Peyer's patch (tissue), 4 donors: Measurements from ENCODE around the gene OOEP. TPM values are rescaled to one million over a fixed set of nuclear protein-coding genes. Genes with fewer than 3 reads are reported as not detected.

ENCODE experiments used
- DNase-seq, 3 donors: peaks; one replicate each; pipeline ENCODE4 v3.0.0-alpha.2; 2017 to 2019
- H3K27ac ChIP-seq, 4 donors: fragments of 200-600 bp; sonication (generic); one replicate each; pipeline ENCODE4 v1.5.1; 2016 to 2019
- H3K27me3 ChIP-seq, 2 donors: fragments of 200-600 bp; sonication (generic); one replicate each; pipeline ENCODE4 v1.5.1; 2019
- H3K36me3 ChIP-seq, 3 donors: fragments of 200-600 bp; sonication (generic); one replicate each; pipeline ENCODE4 v1.5.1; 2016 to 2019
- H3K4me1 ChIP-seq, 4 donors: fragments of 200-600 bp; sonication (generic); one replicate each; pipeline ENCODE4 v1.5.1; 2016 to 2019
- H3K4me3 ChIP-seq, 4 donors: fragments of 200-600 bp; sonication (generic); 1 replicate in 3 of 4; 2 replicates in 1 of 4; pipeline ENCODE4 v1.5.1; 2016 to 2019; ENCODE audit warnings: mild to moderate bottlenecking in 1 of 4
- H3K9me3 ChIP-seq, 4 donors: fragments of 200-600 bp; sonication (generic); one replicate each; pipeline ENCODE4 v1.5.1; 2016 to 2019; ENCODE audit warnings: mild to moderate bottlenecking in 1 of 4
- POLR2A ChIP-seq, 2 donors: fragments of 450-650 bp; IDR thresholded peaks; one replicate each; pipeline ENCODE4 v1.5.1; 2017; ENCODE audit warnings: antibody characterized with exemption in 2 of 2, mild to moderate bottlenecking in 2 of 2, moderate library complexity in 2 of 2
- total RNA-seq, 4 donors: library from RNA; depleted of rRNA; stranded (reverse); fragments of >200 nt; gene quantifications; one replicate each; pipeline ENCODE4 v1.1.0, GENCODE V29; 2016
- TF ChIP-seq, protein P1 (sequence below), 6 experiments: fragments of 450-650 bp in 4 of 6; fragments of 200-600 bp in 2 of 6; sonication (generic) in 1 of 6; IDR thresholded peaks; one replicate each; pipeline ENCODE4 v1.5.1; 2017 to 2019; ENCODE audit warnings: antibody characterized with exemption in 6 of 6, mild to moderate bottlenecking in 3 of 6, moderate library complexity in 1 of 6

Gene OOEP
- not detected for total RNA-seq

DNA sequence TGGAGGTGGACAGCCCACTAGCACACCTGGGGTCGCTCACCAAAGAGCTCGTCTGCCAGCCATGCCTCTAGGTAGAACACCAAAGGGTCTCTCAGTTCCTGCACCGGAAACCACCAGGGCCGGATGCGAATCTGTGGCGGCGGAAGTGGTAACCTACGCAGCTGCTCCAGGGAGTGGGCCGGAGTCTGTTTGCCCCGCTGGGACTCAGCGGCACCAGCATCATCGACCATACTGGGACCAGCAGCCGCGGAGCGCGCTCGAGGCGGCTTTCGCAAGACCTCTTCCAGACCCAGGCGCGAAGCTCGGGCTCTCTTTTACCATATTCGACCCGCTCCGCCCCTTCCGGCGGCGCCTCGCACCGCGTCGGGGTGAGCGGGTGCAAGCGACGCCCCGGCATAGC is at the start of gene OOEP:
TSS of gene OOEP (minus strand) at position 335 of the 400 bp plus-strand sequence. CDS start at position 230, 105 bp downstream.
- TF ChIP-seq, protein P1, sequence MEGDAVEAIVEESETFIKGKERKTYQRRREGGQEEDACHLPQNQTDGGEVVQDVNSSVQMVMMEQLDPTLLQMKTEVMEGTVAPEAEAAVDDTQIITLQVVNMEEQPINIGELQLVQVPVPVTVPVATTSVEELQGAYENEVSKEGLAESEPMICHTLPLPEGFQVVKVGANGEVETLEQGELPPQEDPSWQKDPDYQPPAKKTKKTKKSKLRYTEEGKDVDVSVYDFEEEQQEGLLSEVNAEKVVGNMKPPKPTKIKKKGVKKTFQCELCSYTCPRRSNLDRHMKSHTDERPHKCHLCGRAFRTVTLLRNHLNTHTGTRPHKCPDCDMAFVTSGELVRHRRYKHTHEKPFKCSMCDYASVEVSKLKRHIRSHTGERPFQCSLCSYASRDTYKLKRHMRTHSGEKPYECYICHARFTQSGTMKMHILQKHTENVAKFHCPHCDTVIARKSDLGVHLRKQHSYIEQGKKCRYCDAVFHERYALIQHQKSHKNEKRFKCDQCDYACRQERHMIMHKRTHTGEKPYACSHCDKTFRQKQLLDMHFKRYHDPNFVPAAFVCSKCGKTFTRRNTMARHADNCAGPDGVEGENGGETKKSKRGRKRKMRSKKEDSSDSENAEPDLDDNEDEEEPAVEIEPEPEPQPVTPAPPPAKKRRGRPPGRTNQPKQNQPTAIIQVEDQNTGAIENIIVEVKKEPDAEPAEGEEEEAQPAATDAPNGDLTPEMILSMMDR (IDR thresholded peaks at IDR 0.05): no peak
- no peak for TF ChIP-seq POLR2A (IDR thresholded peaks at IDR 0.05)
- H3K36me3 ChIP-seq: no peaks in the 10 kb centered on the region
- H3K9me3 ChIP-seq: peaks cover 0 to 8% (median 0%) of the 10 kb centered on the region in 4 donors
- no peaks in the 10 kb centered on the region for H3K4me1 ChIP-seq
- no peak within 1 kb of the TSS for H3K27ac ChIP-seq
- H3K4me3 ChIP-seq: no peak within 1 kb of the TSS
- no peak for DNase-seq
- H3K27me3 ChIP-seq: no peaks in the 10 kb centered on the region

DNA sequence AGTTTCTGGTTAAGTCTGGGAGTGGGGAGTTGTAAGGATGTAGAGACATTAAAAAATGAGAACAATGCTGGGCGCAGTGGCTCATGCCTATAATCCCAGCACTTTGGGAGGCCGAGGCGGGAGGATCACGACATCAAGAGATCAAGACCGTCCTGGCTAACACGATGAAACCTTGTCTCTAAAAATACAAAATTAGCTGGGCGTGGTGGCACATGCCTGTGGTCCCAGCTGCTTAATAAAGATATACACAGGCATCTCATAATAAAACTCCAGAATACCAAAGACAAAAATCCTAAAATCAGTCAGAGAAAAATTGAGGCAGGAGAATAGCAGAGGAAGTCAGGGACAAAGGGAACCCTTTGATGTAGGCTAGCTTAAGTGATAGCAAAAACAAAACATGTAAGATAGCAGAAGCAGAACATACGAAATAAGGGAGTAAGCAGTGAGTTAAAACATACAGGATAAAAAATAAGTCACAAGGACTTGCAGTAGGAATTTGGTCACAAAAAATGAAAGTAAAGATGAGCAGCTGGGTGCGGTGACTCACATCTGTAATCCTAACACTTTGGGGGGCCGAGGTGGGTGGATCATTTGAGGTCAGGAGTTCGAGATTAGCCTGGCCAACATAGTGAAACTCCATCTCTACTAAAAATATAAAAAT is 48.5 kb upstream of the OOEP start:
- H3K9me3 ChIP-seq: no peaks in the 10 kb centered on the region
- H3K36me3 ChIP-seq: no peaks in the 10 kb centered on the region
- no peak for TF ChIP-seq POLR2A (IDR thresholded peaks at IDR 0.05)
- TF ChIP-seq, protein P1 (IDR thresholded peaks at IDR 0.05): no peak
- H3K4me3 ChIP-seq: no peak overlapping the region
- H3K27me3 ChIP-seq: no peaks in the 10 kb centered on the region
- no peak overlapping the region for H3K27ac ChIP-seq
- no peaks in the 10 kb centered on the region for H3K4me1 ChIP-seq
- DNase-seq: no peak

DNA sequence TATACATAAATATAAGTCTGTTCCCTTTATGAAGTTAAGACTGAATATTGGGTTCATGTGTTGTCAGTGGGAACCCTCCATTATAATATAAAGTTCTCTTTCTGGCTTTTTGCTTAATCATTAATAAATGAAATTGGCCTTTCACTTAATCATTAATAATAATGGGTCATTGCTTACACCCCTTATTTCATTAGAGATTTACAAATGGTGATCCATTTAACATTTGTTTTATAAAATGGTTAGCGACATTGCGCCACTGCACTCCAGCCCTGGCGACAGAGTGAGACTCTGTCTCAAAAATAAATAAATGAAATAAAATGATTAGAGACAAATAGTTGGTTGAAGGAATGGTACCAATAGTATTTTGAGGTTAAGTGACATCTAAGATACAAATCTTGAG is 43.4 kb upstream of the OOEP start:
- Histone ChIP-seq H3K4me3 (no peak overlapping the region), H3K36me3 (no peaks in the 10 kb centered on the region), H3K4me1 (no peaks in the 10 kb centered on the region), H3K27me3 (no peaks in the 10 kb centered on the region), H3K9me3 (no peaks in the 10 kb centered on the region), H3K27ac (no peak overlapping the region)
- no peak for DNase-seq
- no peak for TF ChIP-seq POLR2A (IDR thresholded peaks at IDR 0.05)

DNA sequence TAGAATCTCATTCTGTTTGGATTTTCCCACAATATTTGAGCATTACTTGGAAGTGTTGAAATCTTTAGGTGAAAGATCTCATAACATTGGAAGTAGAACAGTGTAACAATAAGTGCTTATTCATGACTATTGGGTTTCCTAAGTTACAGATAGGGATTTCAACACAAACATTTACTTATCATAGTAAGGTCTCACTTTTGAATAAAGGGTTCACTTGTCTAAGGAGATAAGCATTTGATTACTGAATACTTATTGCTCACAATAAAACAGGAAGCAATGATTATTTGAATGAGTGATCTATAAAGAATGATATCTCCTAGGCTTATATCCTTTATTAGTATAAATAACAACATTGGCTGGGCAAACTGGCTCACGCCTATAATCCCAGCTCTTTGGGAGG is 39.7 kb upstream of the OOEP start:
- no peaks in the 10 kb centered on the region for H3K36me3 ChIP-seq

DNA sequence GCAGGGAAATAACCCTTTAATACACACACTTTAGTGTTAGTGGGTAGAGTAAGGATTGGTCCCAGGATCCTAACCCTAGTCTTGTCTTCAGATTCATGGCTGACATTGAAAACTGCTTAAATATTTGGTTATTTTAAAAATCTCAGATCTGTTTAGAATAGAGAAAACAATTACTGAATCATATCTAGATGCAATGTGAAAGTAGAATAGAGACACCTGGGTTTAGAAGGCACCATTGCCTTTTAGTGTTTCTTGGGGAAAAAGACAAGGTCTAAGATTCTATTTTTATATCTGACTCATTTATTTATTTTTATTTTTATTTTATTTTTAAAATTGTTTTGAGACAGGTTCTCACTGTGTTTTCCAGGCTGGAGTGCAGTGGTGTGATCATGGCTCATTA is 31.0 kb upstream of the OOEP start:
- TF ChIP-seq, protein P1 (IDR thresholded peaks at IDR 0.05): no peak
- no peak for TF ChIP-seq POLR2A (IDR thresholded peaks at IDR 0.05)
- H3K27ac ChIP-seq: no peak overlapping the region
- no peaks in the 10 kb centered on the region for H3K27me3 ChIP-seq
- H3K4me3 ChIP-seq: no peak overlapping the region
- H3K9me3 ChIP-seq: no peaks in the 10 kb centered on the region
- H3K36me3 ChIP-seq: no peaks in the 10 kb centered on the region
- no peaks in the 10 kb centered on the region for H3K4me1 ChIP-seq
- no peak for DNase-seq

More for the DNA sequence above, 39.7 kb upstream of the OOEP start:
- DNase-seq: no peak
- Histone ChIP-seq H3K27ac (no peak overlapping the region), H3K9me3 (no peaks in the 10 kb centered on the region), H3K27me3 (no peaks in the 10 kb centered on the region), H3K4me1 (no peaks in the 10 kb centered on the region), H3K4me3 (no peak overlapping the region)
- no peak for TF ChIP-seq POLR2A (IDR thresholded peaks at IDR 0.05)
- TF ChIP-seq, protein P1 (IDR thresholded peaks at IDR 0.05): no peak

DNA sequence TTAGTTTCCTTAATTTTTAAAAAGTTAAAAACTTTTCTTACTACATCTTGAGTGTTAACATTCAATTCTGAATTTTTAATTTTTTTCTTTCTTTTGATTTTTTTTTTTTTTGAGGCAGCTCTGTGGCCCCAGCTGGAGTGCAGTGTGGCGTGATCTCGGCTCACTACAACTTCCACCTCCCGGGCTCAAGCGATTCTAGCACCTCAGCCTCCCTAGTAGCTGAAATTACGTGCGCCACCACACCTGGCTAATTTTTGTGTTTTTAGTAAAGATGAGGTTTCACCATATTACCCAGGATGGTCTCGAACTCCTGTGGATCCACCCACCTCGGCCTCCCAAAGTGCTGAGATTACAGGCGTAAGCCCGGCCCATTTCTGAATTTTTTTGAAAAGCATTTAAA is 26.2 kb upstream of the OOEP start:
- Histone ChIP-seq H3K27ac (no peak overlapping the region), H3K27me3 (no peaks in the 10 kb centered on the region), H3K4me1 (no peaks in the 10 kb centered on the region), H3K36me3 (no peaks in the 10 kb centered on the region), H3K9me3 (no peaks in the 10 kb centered on the region), H3K4me3 (no peak overlapping the region)
- TF ChIP-seq POLR2A (IDR thresholded peaks at IDR 0.05): no peak
- TF ChIP-seq, protein P1 (IDR thresholded peaks at IDR 0.05): no peak
- no peak for DNase-seq
